GM23338 (cell line): ENCODE measurements around the gene NSD1.

Experiments used
- CREB1 ChIP-seq: fragments of 250-450 bp; sonication (Bioruptor Pico); IDR thresholded peaks from 2 replicates; pipeline ENCODE4 v1.5.0; 2020; ENCODE audit warnings: low read depth, mild to moderate bottlenecking, moderate library complexity
- CTCF ChIP-seq, 2 experiments: fragments of 200-600 bp in 1 of 2; sonication (generic) in 1 of 2; conservative IDR thresholded peaks; 2 replicates each; pipeline versions ENCODE4 v1.5.1 to v1.6.1; 2016 to 2017; ENCODE audit warnings: antibody characterized with exemption in 2 of 2, low read depth in 2 of 2, mild to moderate bottlenecking in 2 of 2, moderate library complexity in 1 of 2
- ETS1 ChIP-seq: IDR thresholded peaks from 2 replicates; pipeline ENCODE4 v1.6.1; 2016; ENCODE audit warnings: antibody characterized with exemption
- EZH2 ChIP-seq: fragments of 200-600 bp; sonication (generic); IDR thresholded peaks from one replicate; pipeline ENCODE4 v1.8.0; 2017; ENCODE audit warnings: antibody characterized with exemption, mild to moderate bottlenecking, low read depth; ENCODE audit not compliant: unreplicated experiment
- EZH2phosphoT487 ChIP-seq: fragments of 200-600 bp; sonication (generic); IDR thresholded peaks from one replicate; pipeline ENCODE4 v1.8.1; 2018; ENCODE audit warnings: antibody characterized with exemption; ENCODE audit not compliant: unreplicated experiment
- JUNB ChIP-seq: IDR thresholded peaks from one replicate; pipeline ENCODE4 v1.6.1; 2016; ENCODE audit warnings: antibody characterized with exemption; ENCODE audit not compliant: unreplicated experiment
- NANOG ChIP-seq: IDR thresholded peaks from 2 replicates; pipeline ENCODE4 v1.6.1; 2016; ENCODE audit warnings: antibody characterized with exemption, borderline replicate concordance
- POLR2AphosphoS5 ChIP-seq: IDR thresholded peaks from 2 replicates; pipeline ENCODE4 v1.6.1; 2016; ENCODE audit warnings: antibody characterized with exemption, low read depth
- REST ChIP-seq: IDR thresholded peaks from one replicate; pipeline ENCODE4 v1.6.1; 2018; ENCODE audit warnings: antibody characterized with exemption; ENCODE audit not compliant: unreplicated experiment
- STAT1 ChIP-seq: IDR thresholded peaks from one replicate; pipeline ENCODE4 v1.6.1; 2016; ENCODE audit warnings: antibody characterized with exemption; ENCODE audit not compliant: unreplicated experiment
- ZNF114 ChIP-seq: fragments of 250-450 bp; sonication (Bioruptor Pico); IDR thresholded peaks from 2 replicates; pipeline ENCODE4 v1.5.0; 2020; ENCODE audit warnings: mild to moderate bottlenecking, moderate library complexity

- TF ChIP-seq EZH2 (no peak), CTCF (conservative IDR thresholded peaks at IDR 0.05; ENCODE audit: low read depth in 2 of 2) (no peak), REST (no peak), POLR2AphosphoS5 (no peak), ZNF114 (CRISPR knock-in tag) (no peak), EZH2phosphoT487 (no peak), STAT1 (no peak), NANOG (no peak), CREB1 (no peak), JUNB (no peak), ETS1 (no peak)
Observed at GRCh38 chr5:177222269-177222668, 88.7 kb downstream of the NSD1 start.
